Esophagus squamous epithelium (tissue), 4 donors: Measurements from ENCODE around the gene HDAC6.

ENCODE experiments used
- CTCF ChIP-seq, 6 experiments: fragments of 450-650 bp in 4 of 6; fragments of 200-600 bp in 2 of 6; sonication (generic) in 2 of 6; IDR thresholded peaks; one replicate each; pipeline ENCODE4 v1.5.1; 2016 to 2019; ENCODE audit warnings: antibody characterized with exemption in 6 of 6, mild to moderate bottlenecking in 4 of 6, moderate library complexity in 4 of 6
- POLR2A ChIP-seq, 4 donors: fragments of 450-650 bp; IDR thresholded peaks; one replicate each; pipeline ENCODE4 v1.6.1; 2017; ENCODE audit warnings: antibody characterized with exemption in 4 of 4, mild to moderate bottlenecking in 4 of 4, moderate library complexity in 3 of 4

DNA sequence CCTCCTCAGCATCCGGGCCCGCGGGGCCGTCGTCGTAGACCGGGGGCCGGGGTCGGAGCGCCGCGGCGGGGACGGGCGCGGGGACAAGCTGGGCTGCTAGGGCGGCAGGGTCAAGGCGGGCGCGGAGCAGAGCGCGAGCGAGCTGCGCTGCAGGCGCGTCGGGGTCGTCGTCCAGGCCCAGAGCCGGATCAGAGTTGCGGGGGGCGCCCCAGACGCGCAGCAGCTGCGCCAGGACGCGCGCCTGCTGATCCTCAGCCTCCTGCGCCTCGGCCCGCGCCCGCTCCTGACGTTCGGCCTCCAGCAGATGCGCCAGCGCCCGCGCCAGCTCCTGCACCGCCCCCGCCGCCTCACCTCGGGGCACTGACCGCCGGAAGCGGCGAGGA is 30.0 kb downstream of the HDAC6 start:
- no peak for TF ChIP-seq CTCF (IDR thresholded peaks at IDR 0.05)
- no peak for TF ChIP-seq POLR2A (IDR thresholded peaks at IDR 0.05)
